Neural crest cell (in vitro differentiated cells): ENCODE results near the gene MTG1. TPM values are rescaled to one million over a fixed set of nuclear protein-coding genes. Genes with fewer than 3 reads are reported as not detected.
"Not testable (repeated sequence)": the region's sequence is repeated elsewhere in the genome, so short reads cannot be mapped to it uniquely, and the experiment has no call there.

Experiments
- DNase-seq: peaks from one replicate; pipeline ENCODE4 v3.0.0; 2021; ENCODE audit warnings: low read depth, mixed read lengths, low spot score
- H3K27ac Mint-ChIP-seq: one replicate; pipeline ENCODE4 v1.8.0; 2021; ENCODE audit warnings: mild to moderate bottlenecking, mixed read lengths; ENCODE audit not compliant: unreplicated experiment
- H3K27me3 Mint-ChIP-seq: 2 replicates; pipeline ENCODE4 v1.8.0; 2021; ENCODE audit warnings: low read depth, mild to moderate bottlenecking, mixed read lengths
- H3K36me3 Mint-ChIP-seq: 2 replicates; pipeline ENCODE4 v1.8.0; 2021; ENCODE audit warnings: low read depth, mild to moderate bottlenecking, mixed read lengths
- H3K4me1 Mint-ChIP-seq: 2 replicates; pipeline ENCODE4 v1.8.0; 2021; ENCODE audit warnings: mixed read lengths
- H3K4me3 Mint-ChIP-seq: one replicate; pipeline ENCODE4 v1.8.0; 2021; ENCODE audit warnings: mild to moderate bottlenecking, mixed read lengths
- H3K9me3 Mint-ChIP-seq: 2 replicates; pipeline ENCODE4 v1.8.0; 2021; ENCODE audit warnings: mixed read lengths
- total RNA-seq: library from RNA; stranded (reverse); gene quantifications from 2 replicates; pipeline ENCODE4 v1.2.1, GENCODE V29; 2021
- TF ChIP-seq, protein P1 (sequence below): fragments of 200-600 bp; sonication (generic); conservative IDR thresholded peaks from 2 replicates; pipeline ENCODE4 v1.5.0; 2021; ENCODE audit warnings: antibody characterized with exemption, mild to moderate bottlenecking

The MTG1 gene
- total RNA-seq, 1 donor from 2014 or later, result 104 TPM

DNA sequence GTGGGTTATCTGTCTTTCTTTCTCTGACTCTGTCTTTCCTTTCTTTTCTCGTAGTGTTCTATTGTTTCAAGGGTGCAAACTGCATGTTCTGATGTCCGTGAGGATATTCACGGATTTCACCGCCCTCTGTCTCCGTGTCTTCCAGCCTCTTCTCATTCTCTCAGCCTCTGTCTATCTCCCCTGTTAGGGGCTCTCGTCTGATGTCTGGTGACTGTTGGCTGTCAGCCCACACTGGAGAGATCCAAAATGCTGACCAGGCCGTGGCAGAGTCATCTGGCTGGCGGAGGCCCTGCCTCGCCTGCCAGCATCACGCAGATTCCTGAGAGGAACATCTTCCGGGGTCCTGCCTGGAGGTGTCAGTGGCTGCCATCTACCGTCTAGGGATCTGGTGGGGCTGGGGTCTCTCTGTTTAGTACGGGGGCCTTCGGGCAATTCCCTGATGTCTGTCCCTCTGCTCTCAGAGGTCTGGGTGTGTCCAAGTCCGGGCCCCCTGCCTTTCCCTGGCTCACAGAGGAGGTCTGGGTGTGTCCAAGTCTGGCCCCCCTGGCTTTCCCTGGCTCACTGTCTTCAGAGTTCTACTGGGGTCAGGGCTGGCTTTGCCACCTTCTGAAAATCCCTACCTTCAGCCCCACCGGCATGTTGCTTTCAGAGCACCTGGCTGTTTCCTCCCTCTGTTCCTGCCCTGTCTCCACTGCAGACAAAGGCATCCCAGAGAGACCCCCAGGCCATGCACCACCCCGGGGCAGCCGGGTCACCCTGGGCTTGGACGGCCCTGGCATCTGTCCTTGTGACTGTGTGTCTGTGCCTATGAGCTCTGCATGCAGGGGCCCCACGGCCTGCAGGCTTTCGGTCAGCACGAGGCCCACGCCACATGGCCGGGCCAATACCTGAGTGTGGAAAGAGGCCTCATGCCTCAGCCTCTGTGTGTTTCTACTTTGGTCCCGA is 45.8 kb downstream of the MTG1 start:
- peaks cover 11% of the 10 kb centered on the region for H3K36me3 Mint-ChIP-seq
- no peaks in the 10 kb centered on the region for H3K4me1 Mint-ChIP-seq
- no peak overlapping the region for H3K4me3 Mint-ChIP-seq
- no peaks in the 10 kb centered on the region for H3K27me3 Mint-ChIP-seq
- TF ChIP-seq, protein P1, sequence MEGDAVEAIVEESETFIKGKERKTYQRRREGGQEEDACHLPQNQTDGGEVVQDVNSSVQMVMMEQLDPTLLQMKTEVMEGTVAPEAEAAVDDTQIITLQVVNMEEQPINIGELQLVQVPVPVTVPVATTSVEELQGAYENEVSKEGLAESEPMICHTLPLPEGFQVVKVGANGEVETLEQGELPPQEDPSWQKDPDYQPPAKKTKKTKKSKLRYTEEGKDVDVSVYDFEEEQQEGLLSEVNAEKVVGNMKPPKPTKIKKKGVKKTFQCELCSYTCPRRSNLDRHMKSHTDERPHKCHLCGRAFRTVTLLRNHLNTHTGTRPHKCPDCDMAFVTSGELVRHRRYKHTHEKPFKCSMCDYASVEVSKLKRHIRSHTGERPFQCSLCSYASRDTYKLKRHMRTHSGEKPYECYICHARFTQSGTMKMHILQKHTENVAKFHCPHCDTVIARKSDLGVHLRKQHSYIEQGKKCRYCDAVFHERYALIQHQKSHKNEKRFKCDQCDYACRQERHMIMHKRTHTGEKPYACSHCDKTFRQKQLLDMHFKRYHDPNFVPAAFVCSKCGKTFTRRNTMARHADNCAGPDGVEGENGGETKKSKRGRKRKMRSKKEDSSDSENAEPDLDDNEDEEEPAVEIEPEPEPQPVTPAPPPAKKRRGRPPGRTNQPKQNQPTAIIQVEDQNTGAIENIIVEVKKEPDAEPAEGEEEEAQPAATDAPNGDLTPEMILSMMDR, result no peak
- no peak overlapping the region for H3K27ac Mint-ChIP-seq
- no peak for DNase-seq
- H3K9me3 Mint-ChIP-seq, result peaks cover 15% of the 10 kb centered on the region

- H3K9me3 Mint-ChIP-seq, result peaks cover 15% of the 10 kb centered on the region
- no peaks in the 10 kb centered on the region for H3K27me3 Mint-ChIP-seq
- H3K27ac Mint-ChIP-seq, result no peak overlapping the region
Observed at GRCh38 chr10:133440633-133441285, 46.8 kb downstream of the MTG1 start.

GRCh38 chr10:133441356-133441755 is 47.4 kb downstream of the MTG1 start:
- not testable (repeated sequence) for H3K27me3 Mint-ChIP-seq, H3K27ac Mint-ChIP-seq, H3K4me3 Mint-ChIP-seq, DNase-seq, H3K4me1 Mint-ChIP-seq
- peaks cover 15% of the 10 kb centered on the region for H3K9me3 Mint-ChIP-seq
- peaks cover 11% of the 10 kb centered on the region for H3K36me3 Mint-ChIP-seq

More at GRCh38 chr10:133440633-133441285, 46.8 kb downstream of the MTG1 start:
- H3K4me1 Mint-ChIP-seq, result no peaks in the 10 kb centered on the region
- TF ChIP-seq, protein P1, result no peak
- no peak overlapping the region for H3K4me3 Mint-ChIP-seq
- H3K36me3 Mint-ChIP-seq, result peaks cover 11% of the 10 kb centered on the region
- no peak for DNase-seq

GRCh38 chr10:133441780-133442179 is 47.8 kb downstream of the MTG1 start:
- H3K27ac Mint-ChIP-seq, result no peak overlapping the region
- peaks cover 13% of the 10 kb centered on the region for H3K9me3 Mint-ChIP-seq
- TF ChIP-seq, protein P1, result no peak
- DNase-seq, result no peak
- peaks cover 13% of the 10 kb centered on the region for H3K36me3 Mint-ChIP-seq
- no peak overlapping the region for H3K4me3 Mint-ChIP-seq
- H3K27me3 Mint-ChIP-seq, result no peaks in the 10 kb centered on the region
- H3K4me1 Mint-ChIP-seq, result no peaks in the 10 kb centered on the region

DNA sequence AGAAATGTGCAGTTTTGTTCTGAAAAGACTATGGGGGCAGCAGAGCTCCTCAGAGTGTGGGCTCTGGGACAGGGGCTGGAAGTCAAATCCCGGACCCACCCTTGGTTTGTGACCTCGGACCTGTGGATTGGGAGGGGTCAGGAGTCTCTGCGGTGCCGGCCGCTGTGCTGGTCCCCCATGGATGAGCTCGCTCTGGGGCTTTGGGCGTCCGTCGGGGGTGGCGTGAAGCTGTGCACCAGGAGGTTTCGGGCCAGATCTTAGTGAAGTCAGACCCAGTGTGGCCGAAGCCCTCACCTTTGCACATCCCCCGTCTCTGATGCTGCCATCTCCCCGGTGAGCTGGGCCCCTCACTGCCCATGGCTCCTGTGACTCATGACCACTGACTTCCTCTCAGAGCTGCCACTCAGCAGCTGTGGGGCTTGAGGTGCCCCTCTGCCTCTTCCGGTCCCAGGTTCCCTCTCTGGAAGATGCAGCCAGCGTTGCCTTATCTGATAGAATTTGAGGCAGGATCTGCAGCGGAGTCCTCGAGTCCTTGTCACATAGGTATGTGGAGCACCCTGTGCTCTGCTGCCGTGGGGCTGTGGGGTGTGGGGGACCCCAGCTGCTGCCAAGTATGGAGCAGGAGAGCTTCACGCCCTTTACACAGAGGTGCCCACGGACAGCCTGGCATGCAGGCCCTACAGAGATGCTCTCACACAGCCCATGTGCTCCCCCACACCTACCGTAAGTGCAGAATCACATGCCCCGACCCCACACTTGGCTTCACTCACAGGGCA is 48.4 kb downstream of the MTG1 start:
- TF ChIP-seq, protein P1, result no peak
- Mint-ChIP-seq H3K9me3 (peaks cover 15% of the 10 kb centered on the region), H3K4me1 (no peaks in the 10 kb centered on the region), H3K36me3 (peaks cover 15% of the 10 kb centered on the region), H3K4me3 (no peak overlapping the region), H3K27ac (no peak overlapping the region), H3K27me3 (no peaks in the 10 kb centered on the region)
- DNase-seq, result no peak
